ENCODE measurements around the gene HIC1.

HIC1 gene

DNA sequence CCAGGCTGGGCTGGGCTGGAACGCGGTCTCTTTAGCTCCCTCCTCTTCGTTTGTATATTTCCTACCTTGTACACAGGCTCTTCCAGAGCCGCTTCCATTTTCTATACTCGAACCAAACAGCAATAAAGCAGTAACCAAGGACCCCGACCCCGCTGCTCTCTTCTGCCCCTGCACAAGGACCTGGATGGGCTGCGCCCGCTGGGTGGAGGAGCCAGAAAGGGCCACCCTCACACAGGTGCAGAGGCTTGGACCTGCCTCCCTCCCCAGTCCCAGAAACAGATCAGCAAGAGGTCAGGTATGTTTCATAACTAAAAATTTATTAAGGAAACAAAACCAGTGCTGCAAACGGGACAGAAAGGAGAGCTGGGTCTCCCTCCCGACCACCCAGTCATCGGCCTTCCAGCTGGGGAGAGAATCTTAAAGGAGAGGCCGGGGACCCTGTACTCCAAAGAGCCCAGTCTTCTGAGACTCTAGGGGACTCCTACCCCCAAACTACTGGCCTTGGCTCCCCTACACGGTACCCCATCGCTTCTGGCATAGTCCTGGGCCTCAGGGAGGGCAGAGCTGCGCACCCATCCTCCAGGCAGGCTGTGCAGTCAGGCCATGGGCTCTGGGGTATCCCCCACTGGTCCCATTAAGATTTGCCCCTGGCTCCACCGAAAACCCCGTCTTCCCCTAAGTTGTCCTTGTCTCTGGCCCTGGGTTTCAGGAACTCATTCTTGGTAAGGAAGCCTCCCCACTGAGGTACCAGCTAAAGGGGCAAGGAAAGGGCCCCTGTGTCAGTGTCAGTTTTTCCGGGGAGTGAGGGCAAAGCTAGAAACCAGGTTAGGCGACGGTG, 4.9 kb downstream of the HIC1 start:
- TF ChIP-seq, protein P1, sequence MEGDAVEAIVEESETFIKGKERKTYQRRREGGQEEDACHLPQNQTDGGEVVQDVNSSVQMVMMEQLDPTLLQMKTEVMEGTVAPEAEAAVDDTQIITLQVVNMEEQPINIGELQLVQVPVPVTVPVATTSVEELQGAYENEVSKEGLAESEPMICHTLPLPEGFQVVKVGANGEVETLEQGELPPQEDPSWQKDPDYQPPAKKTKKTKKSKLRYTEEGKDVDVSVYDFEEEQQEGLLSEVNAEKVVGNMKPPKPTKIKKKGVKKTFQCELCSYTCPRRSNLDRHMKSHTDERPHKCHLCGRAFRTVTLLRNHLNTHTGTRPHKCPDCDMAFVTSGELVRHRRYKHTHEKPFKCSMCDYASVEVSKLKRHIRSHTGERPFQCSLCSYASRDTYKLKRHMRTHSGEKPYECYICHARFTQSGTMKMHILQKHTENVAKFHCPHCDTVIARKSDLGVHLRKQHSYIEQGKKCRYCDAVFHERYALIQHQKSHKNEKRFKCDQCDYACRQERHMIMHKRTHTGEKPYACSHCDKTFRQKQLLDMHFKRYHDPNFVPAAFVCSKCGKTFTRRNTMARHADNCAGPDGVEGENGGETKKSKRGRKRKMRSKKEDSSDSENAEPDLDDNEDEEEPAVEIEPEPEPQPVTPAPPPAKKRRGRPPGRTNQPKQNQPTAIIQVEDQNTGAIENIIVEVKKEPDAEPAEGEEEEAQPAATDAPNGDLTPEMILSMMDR (IDR thresholded peaks at IDR 0.05): no peak
- Histone ChIP-seq H3K4me3 (ENCODE audit: low read depth in 1 of 2, low read length in 1 of 2) (peak overlapping the region; percentile 65 to 85), H3K36me3 (peaks cover 25% of the 10 kb centered on the region), H3K27me3 (peaks cover 39% of the 10 kb centered on the region), H3K9me3 (no peaks in the 10 kb centered on the region), H3K4me1 (ENCODE audit: control insufficient read depth in 1 of 2, insufficient read depth in 1 of 2, low read depth in 1 of 2, low read length in 1 of 2) (peaks cover 53 to 64% of the 10 kb centered on the region in 2 experiments), H3K27ac (peak overlapping the region; percentile 83)

DNA sequence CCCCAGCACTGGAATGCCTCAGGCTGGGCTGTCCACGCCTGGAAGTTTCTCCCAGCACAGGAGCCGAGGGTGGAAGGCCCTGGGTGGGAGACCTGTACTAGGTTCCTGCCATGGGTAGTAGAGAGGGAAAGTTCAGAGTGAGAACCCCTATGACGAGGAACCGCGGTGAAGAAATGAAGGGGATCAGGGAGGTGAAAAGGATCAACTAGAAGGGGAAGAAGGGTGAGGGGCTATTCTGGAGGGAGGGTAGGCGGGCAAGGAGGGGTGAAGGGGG, 5.4 kb downstream of the HIC1 start:
- Histone ChIP-seq H3K9me3 (no peaks in the 10 kb centered on the region), H3K27ac (peak overlapping the region; percentile 83), H3K27me3 (peaks cover 34% of the 10 kb centered on the region), H3K36me3 (peaks cover 30% of the 10 kb centered on the region), H3K4me3 (ENCODE audit: low read depth in 1 of 2, low read length in 1 of 2) (no peak overlapping the region), H3K4me1 (ENCODE audit: control insufficient read depth in 1 of 2, insufficient read depth in 1 of 2, low read depth in 1 of 2, low read length in 1 of 2) (peaks cover 49 to 59% of the 10 kb centered on the region in 2 experiments)
- TF ChIP-seq, protein P1 (IDR thresholded peaks at IDR 0.05): no peak

DNA sequence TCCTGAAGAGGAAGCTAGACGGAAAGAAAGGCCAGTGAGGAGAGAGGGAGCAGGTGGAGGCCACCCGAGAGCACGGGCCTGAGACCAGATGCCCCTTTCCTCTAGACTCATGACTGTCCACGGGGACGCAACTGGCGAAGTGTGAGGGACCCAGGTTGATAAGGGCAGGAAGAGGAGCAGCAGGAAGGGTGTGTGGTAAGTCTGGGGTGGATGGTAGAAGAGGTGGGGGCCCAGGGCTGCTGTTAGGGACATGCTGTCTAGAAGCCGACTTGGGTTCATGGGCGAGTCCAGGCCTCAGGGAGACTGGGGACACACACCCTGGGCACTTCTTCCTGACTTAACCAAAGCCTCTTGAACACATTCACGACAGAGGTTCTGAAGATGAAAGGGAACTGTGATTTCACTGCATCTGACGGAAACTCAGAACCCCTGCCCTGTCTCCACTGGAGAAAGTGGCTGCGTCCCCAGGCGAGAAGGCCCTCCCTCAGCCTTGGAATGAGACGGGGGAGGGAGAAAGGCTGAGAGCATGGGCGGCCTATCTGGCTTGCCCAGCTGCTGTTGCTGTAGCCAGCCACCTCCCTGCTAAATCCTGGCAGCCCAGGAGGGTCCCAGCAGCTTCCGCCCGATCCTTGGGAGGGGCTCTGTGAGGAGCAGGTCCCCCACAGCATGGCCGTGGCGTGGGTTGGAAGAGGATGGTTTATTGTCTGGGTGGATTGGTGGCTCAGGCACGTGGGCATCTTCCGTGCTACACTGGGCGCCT, 6.0 kb downstream of the HIC1 start:
- peaks cover 28% of the 10 kb centered on the region for H3K27me3 ChIP-seq
- H3K36me3 ChIP-seq: peaks cover 36% of the 10 kb centered on the region
- no peaks in the 10 kb centered on the region for H3K9me3 ChIP-seq
- H3K4me3 ChIP-seq (ENCODE audit: low read depth in 1 of 2, low read length in 1 of 2): no peak overlapping the region
- H3K27ac ChIP-seq: no peak overlapping the region
- TF ChIP-seq, protein P1 (IDR thresholded peaks at IDR 0.05): no peak
- H3K4me1 ChIP-seq (ENCODE audit: control insufficient read depth in 1 of 2, insufficient read depth in 1 of 2, low read depth in 1 of 2, low read length in 1 of 2): peaks cover 45 to 53% of the 10 kb centered on the region in 2 experiments

DNA sequence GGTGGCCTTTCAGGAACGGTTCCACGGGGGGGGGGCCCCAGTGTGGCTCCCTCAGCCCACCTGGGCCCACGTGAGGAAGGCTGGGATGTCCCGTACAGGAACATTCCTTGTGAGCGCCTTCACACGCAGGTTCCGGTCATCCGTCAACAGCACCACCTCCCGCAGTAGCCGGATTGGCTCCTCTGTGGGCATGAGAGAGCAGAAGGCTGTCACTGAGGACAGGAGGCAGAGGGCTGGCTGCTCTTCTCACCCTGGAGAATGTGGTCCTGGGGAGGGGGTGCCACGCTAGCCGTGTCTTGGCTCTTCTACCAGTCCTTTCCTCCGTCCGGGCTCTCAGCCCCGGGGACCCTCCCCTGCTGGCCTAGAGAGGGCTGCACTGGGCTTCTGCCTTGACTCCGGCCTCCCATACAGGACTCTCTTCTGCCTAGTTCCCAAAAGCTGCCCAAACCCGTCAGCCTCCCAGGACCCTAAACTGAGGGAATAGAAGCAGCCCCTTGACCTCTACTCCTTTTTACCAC, 6.6 kb downstream of the HIC1 start:
- Histone ChIP-seq H3K36me3 (peaks cover 42% of the 10 kb centered on the region), H3K9me3 (no peaks in the 10 kb centered on the region), H3K4me1 (ENCODE audit: control insufficient read depth in 1 of 2, insufficient read depth in 1 of 2, low read depth in 1 of 2, low read length in 1 of 2) (peaks cover 40 to 47% of the 10 kb centered on the region in 2 experiments), H3K27ac (no peak overlapping the region), H3K27me3 (peaks cover 22% of the 10 kb centered on the region), H3K4me3 (ENCODE audit: low read depth in 1 of 2, low read length in 1 of 2) (no peak overlapping the region)
- TF ChIP-seq, protein P1 (IDR thresholded peaks at IDR 0.05): no peak

DNA sequence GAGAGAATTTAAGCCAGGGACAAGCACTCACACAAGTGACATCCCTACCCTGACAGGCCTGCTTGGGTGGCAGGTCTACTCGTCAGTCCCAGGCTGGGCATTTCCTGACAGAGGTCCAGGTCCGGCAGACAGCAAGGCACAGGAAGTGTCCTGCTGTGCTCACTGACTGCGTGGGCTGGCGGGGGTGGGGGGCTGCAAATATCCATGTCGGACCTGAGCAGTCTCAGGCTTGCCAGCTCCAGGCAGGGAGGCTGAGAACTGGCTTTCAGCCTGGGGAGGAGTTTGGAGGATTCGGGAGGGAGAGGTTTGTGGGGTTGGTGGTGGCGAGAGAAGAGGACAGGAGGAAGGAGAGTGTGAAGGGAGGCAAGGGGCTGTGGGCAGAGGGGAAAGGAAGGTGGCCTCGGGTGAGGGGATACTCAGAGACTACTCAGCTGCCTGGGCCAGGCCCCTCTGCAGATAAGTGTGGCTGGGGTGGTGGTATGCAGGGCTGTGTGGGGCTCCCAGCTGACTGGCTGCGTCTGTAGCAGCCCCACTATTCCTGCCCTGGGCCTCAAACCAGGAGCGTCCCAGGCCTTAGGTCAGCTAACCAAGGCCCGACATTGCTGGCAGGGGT, 7.8 kb downstream of the HIC1 start:
- Histone ChIP-seq H3K27ac (no peak overlapping the region), H3K36me3 (peaks cover 54% of the 10 kb centered on the region), H3K9me3 (no peaks in the 10 kb centered on the region), H3K27me3 (peaks cover 10% of the 10 kb centered on the region), H3K4me1 (ENCODE audit: control insufficient read depth in 1 of 2, insufficient read depth in 1 of 2, low read depth in 1 of 2, low read length in 1 of 2) (peaks cover 28 to 35% of the 10 kb centered on the region in 2 experiments), H3K4me3 (ENCODE audit: low read depth in 1 of 2, low read length in 1 of 2) (no peak overlapping the region)
- TF ChIP-seq, protein P1 (IDR thresholded peaks at IDR 0.05): no peak

Measured in neutrophil (primary cell).